Fibroblast of lung (primary cell): ENCODE data around the gene INTS14. TPM values are rescaled to one million over a fixed set of nuclear protein-coding genes. Genes with fewer than 3 reads are reported as not detected.

ENCODE experiments used
- DNase-seq, 2 donors: peaks; one replicate each; pipeline versions ENCODE4 v3.0.0 to v3.0.0-alpha.2; 2010; ENCODE audit warnings: low read depth in 2 of 2
- H2AFZ ChIP-seq: 2 replicates; pipeline ENCODE4 v1.5.1; 2012; ENCODE audit warnings: low read length, control low read depth, inconsistent platforms
- H3K27ac ChIP-seq: 2 replicates; pipeline ENCODE4 v1.5.1; 2011; ENCODE audit warnings: low read length, control low read depth; ENCODE audit not compliant: insufficient read depth
- H3K27me3 ChIP-seq: 2 replicates; pipeline ENCODE4 v1.5.1; 2011; ENCODE audit warnings: mild to moderate bottlenecking, low read length; ENCODE audit not compliant: control insufficient read depth, insufficient read depth
- H3K36me3 ChIP-seq: 2 replicates; pipeline ENCODE4 v1.5.1; 2011; ENCODE audit warnings: low read length; ENCODE audit not compliant: control insufficient read depth, insufficient read depth
- H3K4me1 ChIP-seq: 2 replicates; pipeline ENCODE4 v1.5.1; 2011; ENCODE audit warnings: low read length; ENCODE audit not compliant: control insufficient read depth, insufficient read depth; ENCODE audit errors: extremely low read depth
- H3K4me2 ChIP-seq: 2 replicates; pipeline ENCODE4 v1.5.1; 2011; ENCODE audit warnings: low read length, control low read depth; ENCODE audit not compliant: insufficient read depth; ENCODE audit errors: extremely low read depth
- H3K4me3 ChIP-seq, 4 experiments: fragments of 200-600 bp in 1 of 4; sonication (generic) in 1 of 4; replicated peaks in 1 of 4; 2 replicates each; pipeline ENCODE4 v1.5.1; 2011 to 2016; ENCODE audit warnings: low read length in 4 of 4, low read depth in 3 of 4, mild to moderate bottlenecking in 3 of 4, control low read depth in 2 of 4, inconsistent platforms in 1 of 4, mixed read lengths in 1 of 4; ENCODE audit not compliant: insufficient read depth in 1 of 4; ENCODE audit errors: control extremely low read depth in 1 of 4
- H3K79me2 ChIP-seq: 2 replicates; pipeline ENCODE4 v1.5.1; 2012; ENCODE audit warnings: mild to moderate bottlenecking, low read length, inconsistent platforms; ENCODE audit not compliant: control insufficient read depth, insufficient read depth
- H3K9ac ChIP-seq: 2 replicates; pipeline ENCODE4 v1.5.1; 2011; ENCODE audit warnings: mild to moderate bottlenecking, low read length, control low read depth; ENCODE audit not compliant: insufficient read depth
- H3K9me3 ChIP-seq: 2 replicates; pipeline ENCODE4 v1.5.1; 2012; ENCODE audit warnings: low read depth, low read length; ENCODE audit not compliant: control insufficient read depth, insufficient read depth
- H4K20me1 ChIP-seq: 2 replicates; pipeline ENCODE4 v1.5.1; 2011; ENCODE audit warnings: low read length; ENCODE audit not compliant: control insufficient read depth, insufficient read depth; ENCODE audit errors: extremely low read depth
- EZH2 ChIP-seq: IDR thresholded peaks from 2 replicates; pipeline ENCODE4 v1.5.1; 2012; ENCODE audit warnings: low read length, control low read depth, mild to moderate bottlenecking; ENCODE audit errors: missing control alignments
- polyA plus RNA-seq, 2 donors: library from polyadenylated mRNA; depleted of rRNA in 1 of 2; stranded (reverse) in 1 of 2; unstranded in 1 of 2; fragments of >200 nt; gene quantifications; 2 replicates each; pipeline ENCODE4 v1.2.1, GENCODE V29; 2011 to 2012; ENCODE audit warnings: missing spikeins in 1 of 2
- total RNA-seq: library from RNA; depleted of rRNA; stranded (reverse); fragments of >200 nt; gene quantifications from 2 replicates; pipeline ENCODE4 v1.2.1, GENCODE V29; 2014
- TF ChIP-seq, protein P1 (sequence below), 2 donors: IDR thresholded peaks in 1 of 2; conservative IDR thresholded peaks in 1 of 2; 1 replicate in 1 of 2; 2 replicates in 1 of 2; pipeline ENCODE4 v1.5.1; 2011 to 2012; ENCODE audit warnings: low read length in 2 of 2, control low read depth in 1 of 2, inconsistent platforms in 1 of 2, low read depth in 1 of 2, mild to moderate bottlenecking in 1 of 2

Gene INTS14
- total and polyA plus RNA-seq, 2 donors (not counting 1 experiment from before 2014, with no cell fraction given), result 31.5 to 55.9 TPM

DNA sequence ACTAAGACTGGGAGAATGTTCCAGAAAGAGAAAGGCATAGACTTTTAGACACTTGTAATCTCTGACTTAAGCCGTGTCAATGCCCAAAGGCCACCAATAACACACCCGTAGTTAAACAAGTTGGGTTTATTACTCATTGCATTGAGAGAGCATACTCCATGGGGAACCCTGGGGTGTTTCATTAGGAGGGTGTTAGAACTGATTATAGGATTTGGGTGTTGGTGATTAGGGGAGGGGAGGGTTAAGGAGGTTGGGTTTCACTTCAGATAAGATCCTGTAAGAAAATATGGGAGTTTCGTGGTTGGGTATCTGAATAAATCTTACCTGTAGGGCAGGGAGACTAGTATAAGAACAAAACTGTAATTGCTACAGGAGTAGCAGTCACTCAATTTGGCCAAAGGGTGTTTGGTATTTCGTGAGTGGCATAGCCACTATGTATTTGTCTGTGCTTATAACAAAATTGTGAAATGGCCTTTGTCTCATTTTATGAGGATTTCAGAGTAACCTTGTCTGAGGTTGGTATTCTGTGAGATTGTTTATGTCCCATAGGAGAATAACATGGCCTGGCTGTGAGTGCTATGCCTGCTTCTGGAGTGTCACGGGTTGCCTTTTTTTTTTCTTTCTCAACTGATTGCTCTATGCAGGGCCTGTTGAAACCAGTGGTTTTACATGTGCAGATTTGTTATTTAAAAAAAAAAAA lies 77.7 kb downstream of the INTS14 start:
- Histone ChIP-seq H3K4me2 (no peak overlapping the region), H3K9ac (no peak overlapping the region), H4K20me1 (no peaks in the 10 kb centered on the region), H3K4me1 (peaks cover 7% of the 10 kb centered on the region), H3K36me3 (no peaks in the 10 kb centered on the region), H3K4me3 (no peak overlapping the region), H3K27me3 (no peaks in the 10 kb centered on the region), H3K27ac (no peak overlapping the region), H3K9me3 (no peaks in the 10 kb centered on the region), H2AFZ (no peak overlapping the region), H3K79me2 (peaks cover 67% of the 10 kb centered on the region)
- TF ChIP-seq, protein P1, sequence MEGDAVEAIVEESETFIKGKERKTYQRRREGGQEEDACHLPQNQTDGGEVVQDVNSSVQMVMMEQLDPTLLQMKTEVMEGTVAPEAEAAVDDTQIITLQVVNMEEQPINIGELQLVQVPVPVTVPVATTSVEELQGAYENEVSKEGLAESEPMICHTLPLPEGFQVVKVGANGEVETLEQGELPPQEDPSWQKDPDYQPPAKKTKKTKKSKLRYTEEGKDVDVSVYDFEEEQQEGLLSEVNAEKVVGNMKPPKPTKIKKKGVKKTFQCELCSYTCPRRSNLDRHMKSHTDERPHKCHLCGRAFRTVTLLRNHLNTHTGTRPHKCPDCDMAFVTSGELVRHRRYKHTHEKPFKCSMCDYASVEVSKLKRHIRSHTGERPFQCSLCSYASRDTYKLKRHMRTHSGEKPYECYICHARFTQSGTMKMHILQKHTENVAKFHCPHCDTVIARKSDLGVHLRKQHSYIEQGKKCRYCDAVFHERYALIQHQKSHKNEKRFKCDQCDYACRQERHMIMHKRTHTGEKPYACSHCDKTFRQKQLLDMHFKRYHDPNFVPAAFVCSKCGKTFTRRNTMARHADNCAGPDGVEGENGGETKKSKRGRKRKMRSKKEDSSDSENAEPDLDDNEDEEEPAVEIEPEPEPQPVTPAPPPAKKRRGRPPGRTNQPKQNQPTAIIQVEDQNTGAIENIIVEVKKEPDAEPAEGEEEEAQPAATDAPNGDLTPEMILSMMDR (conservative IDR thresholded peaks at IDR 0.05 in 1 of 2, IDR thresholded peaks at IDR 0.05 in 1 of 2; ENCODE audit: low read depth in 1 of 2, low read length in 2 of 2), result no peak
- TF ChIP-seq EZH2, result no peak
- peak in 1 of 2 donors; percentile 12 for DNase-seq

GRCh38 chr15:65532738-65533051 lies 78.2 kb downstream of the INTS14 start:
- Histone ChIP-seq H3K9me3 (no peaks in the 10 kb centered on the region), H3K27me3 (no peaks in the 10 kb centered on the region), H3K4me2 (peak overlapping the region; percentile 29), H3K4me1 (peaks cover 7% of the 10 kb centered on the region), H4K20me1 (no peaks in the 10 kb centered on the region), H2AFZ (no peak overlapping the region), H3K36me3 (no peaks in the 10 kb centered on the region), H3K9ac (no peak overlapping the region), H3K4me3 (no peak overlapping the region), H3K79me2 (peaks cover 63% of the 10 kb centered on the region), H3K27ac (no peak overlapping the region)
- DNase-seq, result peak; percentile 59 to 65
- no peak for TF ChIP-seq EZH2
- TF ChIP-seq, protein P1 (conservative IDR thresholded peaks at IDR 0.05 in 1 of 2, IDR thresholded peaks at IDR 0.05 in 1 of 2; ENCODE audit: low read depth in 1 of 2, low read length in 2 of 2), result no peak

- Histone ChIP-seq H3K36me3 (no peaks in the 10 kb centered on the region), H4K20me1 (no peaks in the 10 kb centered on the region), H3K4me2 (peak within 1 kb of the TSS; percentile 85), H3K27me3 (no peaks in the 10 kb centered on the region), H3K9ac (peak within 1 kb of the TSS; percentile 82), H3K27ac (peak within 1 kb of the TSS; percentile 68), H3K4me1 (peaks cover 7% of the 10 kb centered on the region), H3K9me3 (no peaks in the 10 kb centered on the region), H3K4me3 (peak within 1 kb of the TSS; percentile 70 to 96 (median 90)), H3K79me2 (peaks cover 46% of the 10 kb centered on the region), H2AFZ (peak within 1 kb of the TSS; percentile 99)
- peak; percentile 70 to 72 for DNase-seq
- TF ChIP-seq, protein P1 (conservative IDR thresholded peaks at IDR 0.05 in 1 of 2, IDR thresholded peaks at IDR 0.05 in 1 of 2; ENCODE audit: low read depth in 1 of 2, low read length in 2 of 2), result no peak
- no peak for TF ChIP-seq EZH2
Observed at GRCh38 chr15:65530318-65531111, 80.4 kb downstream of the INTS14 start, which contains the start of gene HACD3. TSS of gene HACD3 (plus strand) at chr15:65530463. CDS start at chr15:65530632, 169 bp downstream.
